HG02973 (cell line): ENCODE data around the gene KCNC3.

Experiments used
- ATAC-seq: cut with Tn5 transposase; IDR thresholded peaks from one replicate; pipeline ENCODE4 v1.9.1; 2021; ENCODE audit warnings: moderate library complexity; ENCODE audit not compliant: unreplicated experiment

KCNC3 gene

DNA sequence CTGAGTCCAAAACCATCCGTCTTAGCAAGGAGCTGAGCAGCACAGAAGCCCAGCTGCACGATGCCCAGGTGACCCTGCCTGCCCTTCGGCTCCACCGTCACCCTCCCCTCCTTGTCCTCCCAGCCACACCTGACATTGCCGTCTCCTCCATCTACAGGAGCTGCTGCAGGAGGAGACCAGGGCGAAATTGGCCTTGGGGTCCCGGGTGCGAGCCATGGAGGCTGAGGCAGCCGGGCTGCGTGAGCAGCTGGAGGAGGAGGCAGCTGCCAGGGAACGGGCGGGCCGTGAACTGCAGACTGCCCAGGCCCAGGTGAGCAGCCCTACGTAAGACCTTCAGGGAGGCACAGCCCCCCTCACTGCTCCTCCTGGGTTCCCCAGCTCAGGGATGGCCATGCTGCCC lies 49.1 kb downstream of the KCNC3 start:
- no peak for ATAC-seq

DNA sequence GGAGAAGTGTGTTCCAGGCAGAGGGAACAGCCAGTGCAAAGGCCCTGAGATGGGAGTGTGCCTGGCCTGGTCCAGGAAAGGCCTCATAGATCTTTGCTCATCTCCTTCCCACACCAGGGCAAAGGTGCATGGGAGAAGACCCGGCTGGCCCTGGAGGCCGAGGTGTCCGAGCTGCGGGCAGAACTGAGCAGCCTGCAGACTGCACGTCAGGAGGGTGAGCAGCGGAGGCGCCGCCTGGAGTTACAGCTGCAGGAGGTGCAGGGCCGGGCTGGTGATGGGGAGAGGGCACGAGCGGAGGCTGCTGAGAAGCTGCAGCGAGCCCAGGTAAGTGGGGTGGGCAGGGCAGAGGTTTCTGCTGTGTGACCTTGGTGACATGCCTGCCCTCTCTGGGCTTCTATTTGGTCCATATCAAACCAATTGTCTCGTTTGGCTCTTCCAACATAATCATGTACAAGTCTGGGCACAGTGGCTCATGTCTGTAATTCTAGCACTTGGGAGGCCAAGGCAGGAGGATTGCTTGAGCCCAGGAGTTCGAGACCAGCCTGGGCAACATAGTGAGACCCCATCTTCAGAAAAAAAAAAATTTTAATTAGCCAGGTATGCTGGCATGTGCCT lies 51.1 kb downstream of the KCNC3 start:
- ATAC-seq = no peak

DNA sequence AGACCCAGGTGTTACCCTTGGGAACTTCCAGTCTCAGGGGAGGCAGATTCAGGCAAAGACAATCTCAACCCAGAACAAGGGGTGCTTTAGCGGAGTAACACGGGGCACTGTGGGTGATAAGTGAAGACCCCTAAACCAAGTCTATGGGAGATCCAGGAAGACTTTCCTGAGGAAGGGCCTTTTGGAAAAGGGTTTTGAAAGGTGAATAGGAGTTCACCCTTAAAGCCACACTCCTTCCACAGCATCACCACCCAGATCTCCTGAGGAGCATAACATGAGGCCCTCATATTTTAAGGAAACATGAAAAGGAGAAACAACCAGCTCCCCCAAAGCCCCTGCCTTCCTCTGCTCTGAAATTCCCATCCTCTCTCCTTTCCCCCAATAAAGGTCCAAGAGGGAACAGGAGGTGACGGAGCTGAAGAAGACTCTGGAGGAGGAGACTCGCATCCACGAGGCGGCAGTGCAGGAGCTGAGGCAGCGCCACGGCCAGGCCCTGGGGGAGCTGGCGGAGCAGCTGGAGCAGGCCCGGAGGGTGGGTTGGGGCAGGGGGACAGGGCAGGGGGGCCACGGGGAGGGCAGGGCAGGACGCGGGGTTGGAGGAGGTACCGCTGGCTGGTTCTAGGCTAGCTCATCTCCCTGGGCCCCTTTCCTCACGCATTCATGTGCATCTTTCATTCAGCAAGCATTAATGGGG lies 52.7 kb downstream of the KCNC3 start:
- no peak for ATAC-seq

DNA sequence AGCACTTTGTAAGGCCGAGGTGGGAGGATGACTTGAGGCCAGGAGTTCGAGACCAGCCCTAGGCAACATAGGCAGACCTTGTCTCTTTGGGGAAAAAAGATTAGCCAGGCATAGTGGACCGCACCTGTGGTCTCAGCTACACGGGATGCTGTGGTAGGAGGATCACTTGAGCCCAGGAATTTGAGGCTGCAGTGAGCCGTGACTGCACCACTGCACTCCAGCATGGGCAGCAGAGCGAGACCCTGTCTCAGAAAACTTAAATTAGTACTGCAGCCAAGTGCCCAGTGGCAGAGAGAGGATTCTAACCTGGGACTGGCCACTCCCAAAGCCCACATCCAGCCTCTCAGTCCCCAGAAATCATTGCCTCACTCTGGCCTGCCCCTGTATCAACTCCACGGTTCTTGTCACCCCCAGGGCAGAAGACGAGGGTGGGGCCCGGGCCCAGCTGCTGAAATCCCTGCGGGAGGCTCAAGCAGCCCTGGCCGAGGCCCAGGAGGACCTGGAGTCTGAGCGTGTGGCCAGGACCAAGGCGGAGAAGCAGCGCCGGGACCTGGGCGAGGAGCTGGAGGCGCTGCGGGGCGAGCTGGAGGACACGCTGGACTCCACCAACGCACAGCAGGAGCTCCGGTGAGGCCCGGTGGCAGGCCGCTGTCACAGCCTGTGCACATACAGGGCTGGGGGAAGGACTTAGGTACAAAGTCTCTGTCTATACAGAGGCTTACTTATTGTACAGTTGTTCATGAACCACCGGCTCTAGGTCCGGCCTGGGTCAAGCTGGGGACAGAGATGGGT lies 53.4 kb downstream of the KCNC3 start:
- no peak for ATAC-seq

DNA sequence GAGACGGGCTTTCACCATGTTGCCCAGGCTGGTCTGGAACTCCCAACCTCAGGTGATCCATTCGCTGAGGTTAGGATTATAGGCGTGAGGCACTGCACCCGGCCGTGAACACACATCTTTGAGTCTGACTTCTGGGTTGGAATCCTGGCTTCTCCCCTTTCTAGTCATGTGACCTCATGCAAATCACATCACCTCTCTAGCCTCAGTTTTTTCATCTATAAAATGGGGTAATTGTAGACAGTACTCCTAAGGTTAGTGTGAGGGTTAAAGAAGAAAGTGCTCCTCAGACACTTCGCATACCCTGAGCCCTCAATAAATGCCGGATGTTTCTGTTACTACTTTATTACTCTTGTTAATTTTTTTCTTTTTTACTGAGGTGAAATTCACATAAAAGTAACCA lies 55.4 kb downstream of the KCNC3 start:
- ATAC-seq = no peak

DNA sequence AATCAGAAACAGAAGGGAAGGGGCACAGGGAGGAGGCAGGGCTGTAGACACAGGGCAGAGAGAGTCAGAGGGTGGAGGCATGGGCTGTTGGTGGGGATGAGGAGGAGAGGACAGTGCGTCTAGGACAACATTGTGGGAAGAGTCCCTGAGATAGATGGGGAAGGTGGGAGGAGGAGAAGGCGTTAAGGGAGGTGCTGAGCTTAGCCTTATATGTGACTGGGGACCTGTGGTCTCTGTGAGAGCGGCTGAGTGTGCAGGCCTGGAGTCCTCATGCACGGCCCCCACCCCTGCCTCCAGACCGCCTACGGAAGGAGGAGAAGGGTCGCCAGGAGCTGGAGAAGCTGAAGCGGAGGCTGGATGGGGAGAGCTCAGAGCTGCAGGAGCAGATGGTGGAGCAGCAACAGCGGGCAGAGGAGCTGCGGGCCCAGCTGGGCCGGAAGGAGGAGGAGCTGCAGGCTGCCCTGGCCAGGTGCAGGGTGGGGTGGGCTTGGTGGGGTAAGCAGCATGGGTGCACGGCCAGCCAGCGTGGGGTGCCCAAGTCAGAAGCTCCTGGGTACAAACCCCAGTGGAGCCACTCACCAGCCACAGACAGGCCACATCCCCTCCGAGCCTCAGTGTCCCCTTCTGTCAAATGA lies 56.8 kb downstream of the KCNC3 start:
- ATAC-seq = no peak

DNA sequence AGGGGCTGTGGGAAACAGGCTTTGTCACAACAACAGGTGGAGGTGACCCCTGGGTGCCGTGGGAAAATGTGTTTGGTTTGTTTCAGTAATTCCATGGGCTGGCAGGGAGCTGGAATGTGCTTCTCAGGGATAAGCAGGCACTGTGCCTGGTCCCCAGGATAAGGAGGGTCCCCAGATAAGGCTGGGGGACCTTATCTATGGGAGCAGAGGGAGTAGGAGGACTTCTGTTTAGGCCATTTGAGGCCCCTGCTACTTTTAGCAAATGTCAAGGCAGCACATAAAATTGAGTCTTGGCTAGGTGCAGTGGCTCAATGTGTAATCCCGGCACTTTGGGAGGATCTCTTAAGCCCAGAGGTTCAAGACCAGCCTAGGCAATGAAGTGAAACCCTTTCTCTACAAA lies 59.5 kb downstream of the KCNC3 start:
- ATAC-seq = no peak

DNA sequence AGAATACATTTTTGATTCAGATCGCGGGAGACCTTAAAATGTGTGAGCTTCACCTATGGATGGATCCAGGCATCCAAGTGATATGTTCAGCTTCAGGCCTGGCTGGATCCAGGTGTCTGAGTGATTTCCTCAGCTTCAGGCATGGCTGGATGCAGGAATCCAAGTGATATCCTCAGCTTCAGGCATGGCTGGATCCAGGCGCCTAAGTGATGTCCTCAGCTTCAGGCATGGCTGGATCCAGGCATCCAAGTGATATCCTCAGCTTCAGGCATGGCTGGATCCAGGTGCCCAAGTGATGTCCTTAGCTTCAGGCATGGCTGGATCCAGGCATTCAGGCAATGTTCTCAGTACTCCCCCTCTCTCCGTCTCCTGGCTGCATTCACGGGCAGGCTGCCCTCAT lies 60.7 kb downstream of the KCNC3 start:
- ATAC-seq = no peak

DNA sequence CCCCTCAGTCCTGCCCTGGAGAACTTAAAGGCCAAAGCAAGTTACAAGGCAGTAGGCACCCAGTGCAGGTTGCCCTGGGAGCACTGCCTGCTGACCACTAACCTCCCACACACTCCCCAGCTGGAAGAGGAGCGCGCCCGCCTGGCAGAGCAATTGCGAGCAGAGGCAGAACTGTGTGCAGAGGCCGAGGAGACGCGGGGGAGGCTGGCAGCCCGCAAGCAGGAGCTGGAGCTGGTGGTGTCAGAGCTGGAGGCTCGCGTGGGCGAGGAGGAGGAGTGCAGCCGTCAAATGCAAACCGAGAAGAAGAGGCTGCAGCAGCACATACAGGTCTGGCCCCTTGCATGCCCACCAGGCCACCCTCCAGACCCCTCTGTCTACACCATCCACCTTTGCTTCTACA lies 61.1 kb downstream of the KCNC3 start:
- ATAC-seq = no peak

DNA sequence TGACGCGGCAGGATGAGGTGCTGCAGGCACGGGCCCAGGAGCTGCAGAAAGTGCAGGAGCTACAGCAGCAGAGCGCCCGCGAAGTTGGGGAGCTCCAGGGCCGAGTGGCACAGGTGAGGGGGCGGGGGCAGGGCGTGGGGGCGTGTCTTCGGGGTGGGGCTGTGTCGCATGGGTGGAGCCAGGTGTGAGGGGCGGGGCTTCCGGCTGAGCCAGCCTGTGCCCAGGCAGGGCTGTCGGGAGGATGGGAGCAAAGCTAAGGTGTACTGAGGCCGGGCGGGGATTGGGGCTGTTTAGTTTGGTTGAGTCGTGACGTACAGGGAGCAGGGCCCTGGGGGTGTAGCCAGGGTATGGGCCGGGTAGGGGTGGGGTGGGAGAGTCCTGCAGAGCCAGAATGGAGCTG lies 62.3 kb downstream of the KCNC3 start:
- no peak for ATAC-seq

DNA sequence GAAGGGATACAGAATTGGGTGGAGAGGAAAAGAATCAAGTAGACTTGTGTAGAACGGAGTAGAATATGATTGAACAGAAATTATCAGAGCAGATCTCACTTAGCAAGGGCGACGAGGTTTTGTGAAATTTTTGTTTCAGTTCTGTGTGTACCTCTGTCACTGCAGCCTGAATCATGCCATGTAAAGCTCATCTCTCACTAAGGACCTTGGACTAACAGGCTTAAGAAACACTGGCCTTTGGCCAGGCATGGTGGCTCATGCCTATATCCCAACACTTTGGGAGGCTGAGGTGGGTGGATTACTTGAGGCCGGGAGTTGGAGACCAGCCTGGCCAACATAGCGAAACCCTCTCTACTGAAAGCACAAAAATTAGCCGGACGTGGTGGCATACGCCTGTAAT lies 63.1 kb downstream of the KCNC3 start:
- ATAC-seq = no peak

DNA sequence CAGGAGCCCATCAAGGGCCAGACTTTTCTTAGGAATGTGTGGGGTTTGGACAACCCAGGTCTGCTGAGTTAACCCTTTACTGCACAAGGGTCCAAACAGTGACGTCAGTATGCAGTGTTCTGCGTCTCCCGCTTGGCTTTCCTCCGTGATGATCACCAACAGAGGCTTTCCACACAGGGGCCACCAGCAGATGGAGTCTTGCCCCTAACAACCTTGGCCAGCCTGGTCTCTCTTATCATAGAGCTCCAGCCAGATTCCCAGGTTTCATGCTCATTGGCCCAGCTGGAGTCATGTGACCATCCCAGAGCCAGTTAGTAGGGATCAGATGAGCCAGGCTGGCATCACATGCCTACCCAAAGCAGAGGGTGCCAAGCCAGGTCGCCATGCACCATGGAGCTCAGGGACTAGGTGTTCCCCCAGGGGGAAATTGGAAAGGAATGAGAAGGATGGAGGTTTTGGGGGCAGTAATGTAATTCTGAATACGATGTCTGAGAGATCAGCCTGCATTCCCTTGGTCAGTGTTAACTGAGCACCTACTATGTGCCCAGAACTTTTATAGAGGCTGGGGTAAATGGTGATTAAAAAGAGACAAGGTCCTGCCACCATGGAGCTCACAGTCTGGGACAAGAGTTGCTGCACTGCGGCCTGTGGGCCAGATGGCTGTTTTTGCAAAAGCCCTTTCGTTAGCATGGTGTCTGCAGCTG lies 64.5 kb downstream of the KCNC3 start:
- ATAC-seq = no peak

DNA sequence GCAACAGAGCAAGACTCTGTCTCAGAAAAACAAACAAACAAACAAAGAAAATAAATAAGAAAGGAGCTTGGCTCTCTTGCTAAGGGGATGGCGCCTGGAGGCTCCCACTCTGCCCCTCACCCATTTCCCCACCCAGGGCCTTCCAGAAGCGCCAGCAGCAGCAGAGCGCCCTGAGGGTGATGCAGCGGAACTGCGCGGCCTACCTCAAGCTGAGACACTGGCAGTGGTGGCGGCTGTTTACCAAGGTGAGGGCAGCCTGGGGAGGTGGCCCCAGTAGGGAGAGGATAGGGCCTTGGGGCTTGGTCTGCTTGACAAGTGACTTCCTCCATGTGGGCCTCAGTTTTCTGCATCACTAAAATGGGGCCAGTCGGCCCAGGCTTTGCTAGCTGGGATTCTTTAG lies 66.0 kb downstream of the KCNC3 start:
- ATAC-seq = no peak
